ENCODE data around the gene PFKFB3. TPM values are rescaled to one million over a fixed set of nuclear protein-coding genes. Genes with fewer than 3 reads are reported as not detected.

Gene PFKFB3
- total and polyA plus RNA-seq, 9 of the 15 experiments (the other 6 are each of a cell fraction or from before 2014, with no cell fraction given): 0.46 to 21.6 (median 7.8) TPM

- TF ChIP-seq REST (IDR thresholded peaks at IDR 0.05; ENCODE audit: borderline replicate concordance): no peak
- 0 out of 2 replicates have a peak, but pooled peaks have one; percentile 45 for TF ChIP-seq REST (CRISPR knock-in tag; IDR thresholded peaks at IDR 0.05; ENCODE audit: low read depth)
- TF ChIP-seq DIDO1 (tag; IDR thresholded peaks at IDR 0.05; ENCODE audit: low read depth): no peak
- no peak for TF ChIP-seq ZNF77 (CRISPR knock-in tag; IDR thresholded peaks at IDR 0.05)
- no peak for TF ChIP-seq KAT8 (IDR thresholded peaks at IDR 0.05; ENCODE audit: low read depth)
- TF ChIP-seq NUFIP1 (IDR thresholded peaks at IDR 0.05; ENCODE audit: partially characterized antibody): no peak
- no peak for TF ChIP-seq RBM34 (IDR thresholded peaks at IDR 0.05; ENCODE audit: borderline replicate concordance, insufficient read depth, low read length)
- no peak for TF ChIP-seq PCBP2 (IDR thresholded peaks at IDR 0.05; ENCODE audit: low read depth, low read length, poor library complexity, severe bottlenecking)
- 0 out of 2 replicates have a peak, but pooled peaks have one; percentile 22 for TF ChIP-seq ZNF444 (CRISPR knock-in tag; IDR thresholded peaks at IDR 0.05)
- peak; percentile 76 for TF ChIP-seq MXD1 (CRISPR knock-in tag; IDR thresholded peaks at IDR 0.05; ENCODE audit: borderline replicate concordance, poor library complexity, severe bottlenecking)
- no peak for TF ChIP-seq ZNF239 (CRISPR knock-in tag; IDR thresholded peaks at IDR 0.05)
- no peak for TF ChIP-seq CHD2 (IDR thresholded peaks at IDR 0.05; ENCODE audit: low read depth, low read length)
- TF ChIP-seq HDAC3 (IDR thresholded peaks at IDR 0.05; ENCODE audit: borderline replicate concordance, partially characterized antibody): no peak
- no peak for TF ChIP-seq STAG1 (CRISPR knock-in tag; IDR thresholded peaks at IDR 0.05; ENCODE audit: borderline replicate concordance)
- no peak for TF ChIP-seq ZHX1 (conservative IDR thresholded peaks at IDR 0.05; ENCODE audit: low read length)
- no peak for TF ChIP-seq TGIF2 (CRISPR knock-in tag; IDR thresholded peaks at IDR 0.05)
Measured at GRCh38 chr10:6163364-6164270, 39.1 kb upstream of the PFKFB3 start (continued).
